Esophagus squamous epithelium (tissue), 4 donors: ENCODE measurements around the gene TTC27.

Experiments used
- CTCF ChIP-seq, 6 experiments: fragments of 450-650 bp in 4 of 6; fragments of 200-600 bp in 2 of 6; sonication (generic) in 2 of 6; IDR thresholded peaks; one replicate each; pipeline ENCODE4 v1.5.1; 2016 to 2019; ENCODE audit warnings: antibody characterized with exemption in 6 of 6, mild to moderate bottlenecking in 4 of 6, moderate library complexity in 4 of 6
- POLR2A ChIP-seq, 4 donors: fragments of 450-650 bp; IDR thresholded peaks; one replicate each; pipeline ENCODE4 v1.6.1; 2017; ENCODE audit warnings: antibody characterized with exemption in 4 of 4, mild to moderate bottlenecking in 4 of 4, moderate library complexity in 3 of 4

- TF ChIP-seq CTCF (IDR thresholded peaks at IDR 0.05) (no peak), POLR2A (IDR thresholded peaks at IDR 0.05) (no peak)
Measured at GRCh38 chr2:32624812-32625211, 3.0 kb upstream of the TTC27 start.
